NCI-H2107 treated with DMSO at 0.1 percent for 48 hours (cell line): ENCODE measurements around the gene ZBTB22.
A peak's percentile ranks its signal among the peaks of the same experiment; 100 is the strongest.

Source experiments
- DNase-seq: peaks from one replicate; lab custom pipeline; 2025; ENCODE audit not compliant: unreplicated experiment; lab: John Stamatoyannopoulos, UW

Gene ZBTB22

GRCh38 chr6:33330736-33331135, 13.2 kb upstream of the ZBTB22 start:
- DNase-seq: no peak

DNA sequence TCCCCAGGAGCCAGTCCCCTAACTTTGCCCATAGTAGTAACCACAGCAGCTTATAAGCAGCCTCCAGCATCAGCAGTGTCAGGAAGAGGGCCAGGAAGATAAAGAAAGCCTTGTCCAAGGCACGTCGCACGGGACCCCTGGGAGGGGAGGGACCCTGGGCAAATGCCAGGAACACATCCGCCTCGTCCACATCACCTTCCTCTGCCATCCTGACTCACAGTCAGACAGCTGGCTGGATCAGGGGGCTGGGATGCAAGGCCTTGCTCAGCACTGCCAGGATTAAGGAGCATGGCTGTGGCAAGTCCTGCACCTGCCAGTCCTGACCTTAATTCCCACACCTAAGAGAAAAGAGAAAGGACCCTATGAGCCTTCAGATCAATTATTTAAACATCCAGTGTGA, 11.5 kb upstream of the ZBTB22 start:
- no peak for DNase-seq

GRCh38 chr6:33324125-33324524, 6.6 kb upstream of the ZBTB22 start:
- no peak for DNase-seq

GRCh38 chr6:33323623-33323948, 6.0 kb upstream of the ZBTB22 start:
- DNase-seq: no peak

DNA sequence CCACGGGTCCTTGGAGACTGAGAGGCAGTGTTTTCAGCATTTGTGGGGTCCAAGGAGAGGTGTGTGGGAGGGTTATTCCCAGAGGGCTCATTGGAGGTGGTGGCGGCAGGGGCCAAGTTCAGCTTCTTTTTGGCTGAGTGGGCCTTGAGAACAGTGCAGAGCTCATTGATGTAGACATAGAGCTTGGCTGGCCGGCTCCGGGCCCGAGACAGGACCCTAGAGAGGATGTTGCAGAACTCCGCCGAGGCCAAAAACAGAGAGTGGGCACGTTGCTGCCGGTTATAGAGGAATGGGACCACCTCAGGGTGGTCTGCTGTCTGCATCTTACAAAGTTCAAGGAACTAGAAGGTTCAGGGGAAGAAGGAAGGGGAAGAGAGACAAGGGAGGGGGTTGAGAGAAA, 3.7 kb upstream of the ZBTB22 start:
- no peak for DNase-seq

DNA sequence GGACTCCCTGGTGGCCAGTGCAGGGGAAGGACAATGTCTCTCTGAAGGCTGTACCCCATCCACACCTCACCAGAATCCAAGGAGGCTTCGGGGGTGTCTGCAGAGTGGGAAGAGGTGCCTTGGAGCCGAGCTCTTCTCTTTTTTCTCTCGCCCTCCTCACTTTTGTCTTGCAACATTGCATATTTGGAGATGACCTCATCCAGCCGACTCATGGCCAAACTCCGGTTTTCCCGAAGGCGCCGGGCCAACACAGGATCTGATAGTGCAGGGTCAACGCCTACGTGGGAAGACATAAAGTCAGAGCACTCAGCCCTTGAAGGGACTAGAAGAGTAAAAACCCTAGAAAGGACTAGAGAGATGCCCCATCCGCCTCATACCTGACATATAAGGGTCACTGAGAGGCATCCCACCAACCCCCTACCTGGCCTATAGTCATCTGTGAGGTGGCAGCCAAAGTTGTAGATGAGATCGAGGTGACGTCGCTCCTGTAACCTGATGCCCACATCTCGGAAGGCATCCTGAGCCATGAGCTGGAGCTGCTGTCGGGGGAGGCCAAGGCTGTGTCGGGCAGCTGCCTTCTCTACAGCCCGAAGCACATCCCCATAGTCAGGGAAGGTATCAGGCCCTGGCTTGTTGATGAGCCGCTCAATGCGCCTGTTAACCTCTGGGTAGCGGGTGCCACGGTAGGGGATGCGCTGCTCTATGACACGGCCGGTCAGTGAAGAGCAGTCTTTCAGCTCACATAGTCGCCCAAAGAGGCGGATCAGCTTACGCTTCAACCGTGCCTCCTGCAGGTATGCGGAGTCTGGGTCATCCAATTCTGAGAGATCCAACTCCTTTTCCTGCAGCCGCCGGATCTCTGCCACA, 3.0 kb upstream of the ZBTB22 start:
- DNase-seq: no peak

- no peak for DNase-seq
Observed at GRCh38 chr6:33319939-33320314, 2.4 kb upstream of the ZBTB22 start.

- DNase-seq: no peak
Observed at GRCh38 chr6:33318426-33319073, 1.0 kb upstream of the ZBTB22 start.

GRCh38 chr6:33317419-33317668, 200 bp downstream of the ZBTB22 start:
- DNase-seq: no peak

- DNase-seq: no peak
Observed at GRCh38 chr6:33316603-33317418, 733 bp downstream of the ZBTB22 start.

- no peak for DNase-seq
Observed at GRCh38 chr6:33315793-33316602, 1.5 kb downstream of the ZBTB22 start.

- DNase-seq: no peak
Observed at GRCh38 chr6:33314943-33315792, 2.4 kb downstream of the ZBTB22 start.

GRCh38 chr6:33314515-33314942, 3.0 kb downstream of the ZBTB22 start:
- no peak for DNase-seq

GRCh38 chr6:33313709-33314514, 3.6 kb downstream of the ZBTB22 start, which contains the start of gene TAPBP:
Gene TAPBP, minus strand, starts transcription at chr6:33314078. Its CDS starts 37 bp downstream, at chr6:33314041.
- DNase-seq: peak; percentile 19

- no peak for DNase-seq
Observed at GRCh38 chr6:33313105-33313708, 4.3 kb downstream of the ZBTB22 start.

DNA sequence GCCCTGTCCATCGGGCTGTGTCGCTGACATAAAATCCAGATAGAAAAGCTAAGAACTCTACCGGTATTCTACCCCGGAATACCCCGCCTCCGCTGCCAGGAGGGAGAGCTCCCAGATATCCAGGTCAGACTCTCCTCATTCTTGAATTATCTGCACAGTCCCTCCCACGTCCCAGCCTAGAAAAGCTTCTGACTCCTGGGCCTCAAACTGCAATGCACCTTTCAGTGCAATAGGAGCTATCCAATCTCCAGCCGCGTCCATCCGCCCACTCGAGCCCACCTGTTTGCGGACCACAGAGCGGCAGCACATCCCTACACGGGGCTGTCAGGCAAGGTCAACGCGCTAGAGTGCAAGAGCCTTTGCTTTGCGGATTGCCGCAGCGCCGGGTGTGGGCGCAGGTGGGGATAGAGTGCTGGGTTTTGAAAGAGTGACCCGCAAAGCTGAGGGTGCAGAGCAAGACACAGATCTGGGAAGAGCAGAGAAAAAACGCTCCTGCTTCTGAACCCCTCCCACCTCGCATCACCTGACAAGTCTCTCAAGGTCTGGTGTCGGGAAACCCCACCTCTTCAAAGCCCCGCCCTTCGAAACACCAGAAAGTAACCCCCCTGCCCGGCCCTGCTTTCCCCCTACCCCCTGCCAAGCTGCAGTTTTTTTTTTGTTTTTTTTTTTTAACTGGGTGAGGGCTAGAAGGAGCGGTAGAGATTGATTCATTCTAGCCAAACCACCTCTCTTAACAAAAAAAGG, 5.0 kb downstream of the ZBTB22 start:
- DNase-seq: peak; percentile 90

DNA sequence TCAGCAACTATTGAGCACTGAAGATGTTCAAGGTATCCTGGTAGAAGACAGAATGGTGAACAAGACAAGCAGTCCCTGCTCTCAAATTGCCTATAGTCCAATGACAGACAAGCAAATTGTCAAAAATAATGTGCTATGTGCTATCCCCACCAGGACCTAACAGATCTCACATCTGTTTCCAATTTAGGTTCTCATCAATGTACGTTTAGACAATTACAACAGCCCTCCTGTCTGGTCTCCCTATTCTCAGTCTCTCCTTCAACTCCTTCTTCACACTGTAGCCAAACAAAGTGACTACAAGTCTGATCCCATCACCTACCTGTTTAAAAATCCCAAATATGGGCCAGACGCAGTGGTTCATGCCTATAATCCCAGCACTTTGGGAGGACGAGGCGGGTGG, 11.2 kb downstream of the ZBTB22 start:
- no peak for DNase-seq

GRCh38 chr6:33305052-33305451, 12.5 kb downstream of the ZBTB22 start:
- DNase-seq: no peak
